ENCODE results near the gene MYL6B.
A peak's percentile ranks its signal among the peaks of the same experiment; 100 is the strongest.
"Not testable (repeated sequence)": the region's sequence is repeated elsewhere in the genome, so short reads cannot be mapped to it uniquely, and the experiment has no call there.

MYL6B gene

GRCh38 chr12:56151672-56152131, 685 bp upstream of the MYL6B start:
- H3K27ac ChIP-seq: peak overlapping the region; percentile 86
- no peak for DNase-seq (ENCODE audit: low read depth, low spot score)

- no peak for DNase-seq (ENCODE audit: low read depth, low spot score)
- peak overlapping the region; percentile 86 for H3K27ac ChIP-seq
Measured at GRCh38 chr12:56152756-56153677, 630 bp downstream of the MYL6B start.

DNA sequence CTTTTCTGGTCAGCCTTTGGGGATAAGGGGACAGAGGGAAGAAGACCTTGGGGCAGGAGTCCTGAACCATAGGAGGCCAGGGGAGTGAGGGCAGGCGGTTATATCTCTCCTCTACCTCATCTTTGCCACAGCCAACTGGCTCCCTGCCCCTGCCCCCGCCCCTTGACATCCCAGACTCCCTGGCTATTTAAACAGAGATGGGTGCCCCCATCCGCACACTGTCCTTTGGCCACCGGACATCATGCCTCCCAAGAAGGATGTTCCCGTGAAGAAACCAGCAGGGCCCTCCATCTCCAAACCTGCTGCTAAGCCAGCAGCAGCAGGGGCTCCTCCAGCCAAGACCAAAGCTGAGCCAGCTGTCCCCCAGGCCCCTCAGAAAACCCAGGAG, 1.3 kb downstream of the MYL6B start:
- DNase-seq (ENCODE audit: low read depth, low spot score): no peak
- H3K27ac ChIP-seq: no peak overlapping the region

GRCh38 chr12:56154246-56154771, 1.9 kb downstream of the MYL6B start:
- H3K27ac ChIP-seq: no peak overlapping the region
- no peak for DNase-seq (ENCODE audit: low read depth, low spot score)

GRCh38 chr12:56154818-56155217, 2.4 kb downstream of the MYL6B start:
- DNase-seq (ENCODE audit: low read depth, low spot score): no peak
- no peak overlapping the region for H3K27ac ChIP-seq

GRCh38 chr12:56155256-56155845, 3.0 kb downstream of the MYL6B start:
- DNase-seq (ENCODE audit: low read depth, low spot score): no peak
- H3K27ac ChIP-seq: no peak overlapping the region

DNA sequence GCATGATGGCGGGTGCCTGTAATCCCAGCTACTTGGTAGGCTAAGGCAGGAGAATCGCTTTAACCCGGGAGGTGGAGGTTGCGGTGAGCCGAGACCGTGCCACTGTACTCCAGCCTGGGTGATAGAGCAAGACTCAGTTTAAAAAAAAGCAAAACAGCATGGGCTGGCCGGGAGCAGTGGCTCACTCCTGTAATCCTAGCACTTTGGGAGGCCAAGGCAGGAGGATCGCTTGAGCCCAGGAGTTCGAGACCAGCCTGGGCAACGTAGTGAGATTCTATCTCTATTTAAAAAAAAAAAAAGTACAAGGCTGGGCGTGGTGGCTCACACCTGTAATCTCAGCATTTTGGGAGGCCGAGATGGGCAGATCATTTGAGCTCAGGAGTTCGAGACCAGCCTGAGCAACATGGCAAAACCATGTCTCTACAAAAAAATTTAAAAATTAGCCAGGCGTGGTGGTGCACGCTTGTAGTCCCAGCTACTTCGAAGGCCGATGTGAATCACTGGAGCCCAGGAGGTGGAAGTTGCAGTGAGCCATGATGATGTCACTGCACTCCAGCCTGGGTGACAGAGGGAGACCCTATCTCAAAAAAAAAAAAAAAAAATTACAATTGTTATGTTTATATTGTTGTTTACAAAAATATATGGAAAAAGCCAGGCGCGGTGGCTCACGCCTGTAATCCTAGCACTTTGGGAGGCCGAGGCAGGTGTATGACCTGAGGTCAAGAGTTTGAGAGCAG, 4.2 kb downstream of the MYL6B start:
- peak overlapping the region; percentile 94 for H3K27ac ChIP-seq
- not testable (repeated sequence) for DNase-seq (ENCODE audit: low read depth, low spot score)

DNA sequence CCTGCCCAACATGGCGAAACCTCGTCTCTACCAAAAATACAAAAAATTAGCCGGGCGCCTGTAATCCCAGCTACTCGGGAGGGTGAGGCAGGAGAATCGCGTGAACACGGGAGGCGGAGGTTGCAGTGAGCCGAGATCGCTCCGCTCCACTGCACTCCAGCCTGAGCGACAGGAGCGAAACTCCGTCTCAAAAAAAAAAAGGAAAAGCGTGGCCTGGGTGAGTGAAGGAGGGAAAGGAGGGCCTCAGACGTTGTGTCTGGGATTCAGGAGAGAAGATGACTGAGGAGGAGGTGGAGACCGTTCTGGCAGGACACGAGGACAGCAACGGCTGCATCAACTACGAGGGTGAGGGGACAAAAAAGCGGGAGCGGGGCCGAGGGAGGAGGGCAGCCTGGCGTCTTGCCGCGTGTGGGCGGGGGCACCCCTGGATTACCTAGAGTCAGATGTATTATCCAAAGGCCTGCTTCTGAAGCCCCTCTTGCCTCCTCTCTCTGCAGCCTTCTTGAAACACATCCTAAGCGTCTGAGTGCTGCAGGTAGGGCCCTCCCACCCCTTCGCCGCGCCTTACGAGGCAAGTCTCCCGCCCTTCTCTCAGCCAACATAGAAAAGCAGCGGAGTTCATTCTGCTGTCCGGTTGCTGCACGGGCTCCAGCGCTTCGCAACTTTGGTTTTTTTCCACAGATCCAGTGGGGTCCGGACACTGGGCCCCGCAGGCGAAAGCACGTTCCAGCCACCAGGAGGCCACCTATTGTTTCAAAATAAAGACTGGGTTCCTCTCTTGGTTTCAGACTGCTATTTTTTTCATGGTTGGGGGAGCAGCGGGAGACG, 5.0 kb downstream of the MYL6B start:
- peak overlapping the region; percentile 94 for H3K27ac ChIP-seq
- DNase-seq (ENCODE audit: low read depth, low spot score): no peak

DNA sequence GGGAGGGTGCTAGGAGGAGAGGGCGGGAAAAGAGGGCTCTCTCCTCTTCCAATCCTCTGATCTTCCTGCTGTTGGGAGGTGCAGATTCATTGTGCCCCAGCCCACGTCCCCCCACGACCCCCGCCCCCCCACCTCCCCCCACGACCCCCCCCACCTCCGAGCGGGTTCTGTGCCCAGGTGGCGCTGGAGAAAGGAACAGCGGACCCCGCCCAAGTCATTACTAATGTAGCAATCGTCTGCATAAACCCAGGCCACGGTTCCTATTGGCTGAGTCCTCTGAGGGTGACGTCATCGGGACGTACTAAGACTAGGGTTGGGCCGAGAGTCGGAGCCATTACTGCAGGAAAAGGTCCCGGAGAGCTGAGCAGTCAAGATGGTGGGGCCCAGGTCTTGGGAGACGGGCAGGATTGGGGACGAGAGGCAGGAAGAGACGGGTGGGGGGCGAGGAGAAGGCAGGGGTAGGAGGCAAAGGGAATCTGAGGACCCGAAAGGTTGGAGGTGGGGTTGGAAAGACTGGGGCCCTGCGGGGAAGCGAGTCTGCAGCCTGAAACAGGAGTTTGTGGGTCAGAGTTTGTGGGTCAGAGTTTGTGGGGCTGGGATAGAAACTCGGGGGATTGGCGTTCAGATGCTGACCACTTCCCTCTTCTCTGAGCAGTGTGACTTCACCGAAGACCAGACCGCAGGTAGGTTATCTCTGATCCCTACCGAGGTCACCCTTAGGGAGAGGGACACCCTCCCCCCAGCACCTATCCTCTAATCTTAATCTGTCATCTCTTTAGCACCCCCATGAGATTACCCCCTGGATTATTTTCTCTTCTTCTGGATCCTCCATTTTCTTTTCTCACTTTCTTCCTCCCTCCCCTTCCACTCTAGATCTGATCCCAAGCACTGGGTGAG, 5.9 kb downstream of the MYL6B start, which contains the start of gene MYL6:
MYL6 (plus strand) TSS at position 331 of the 897 bp plus-strand sequence; CDS start at position 374, 43 bp downstream.
- peak; percentile 94 for DNase-seq (ENCODE audit: low read depth, low spot score)
- H3K27ac ChIP-seq: peak within 1 kb of the TSS; percentile 94

- H3K27ac ChIP-seq: peak overlapping the region; percentile 94
- DNase-seq (ENCODE audit: low read depth, low spot score): peak; percentile 18
Measured at GRCh38 chr12:56158926-56159461, 6.6 kb downstream of the MYL6B start.

- peak overlapping the region; percentile 94 for H3K27ac ChIP-seq
- no peak for DNase-seq (ENCODE audit: low read depth, low spot score)
Measured at GRCh38 chr12:56159482-56160192, 7.2 kb downstream of the MYL6B start.

DNA sequence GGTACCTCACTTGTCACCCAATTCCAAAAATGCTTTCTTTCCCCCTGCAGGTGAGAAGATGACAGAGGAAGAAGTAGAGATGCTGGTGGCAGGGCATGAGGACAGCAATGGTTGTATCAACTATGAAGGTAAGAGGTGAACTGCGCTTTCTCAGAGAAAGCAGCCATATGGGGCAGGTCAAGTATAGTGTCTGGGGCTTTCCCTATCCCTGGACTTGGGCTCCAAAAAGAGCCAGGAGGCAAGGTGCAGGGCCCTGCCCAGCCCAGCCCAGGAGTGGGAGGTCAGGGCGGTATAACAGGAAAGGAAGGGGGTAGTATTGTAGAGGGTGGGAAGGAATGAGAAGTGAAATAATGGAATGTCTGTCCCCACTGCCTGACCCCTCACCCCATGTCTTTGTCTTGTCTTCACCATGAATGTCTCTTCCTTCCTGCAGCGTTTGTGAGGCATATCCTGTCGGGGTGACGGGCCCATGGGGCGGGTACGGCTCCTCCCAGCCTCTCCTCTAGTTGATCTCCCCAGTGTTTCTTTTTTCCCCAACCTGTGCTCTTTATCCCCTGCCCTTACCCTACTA, 7.9 kb downstream of the MYL6B start:
- peak overlapping the region; percentile 94 for H3K27ac ChIP-seq
- DNase-seq (ENCODE audit: low read depth, low spot score): no peak

- DNase-seq (ENCODE audit: low read depth, low spot score): no peak
Measured at GRCh38 chr12:56160894-56161689, 8.7 kb downstream of the MYL6B start.

GRCh38 chr12:56161690-56162351, 9.4 kb downstream of the MYL6B start:
- H3K27ac ChIP-seq: peak overlapping the region; percentile 94
- DNase-seq (ENCODE audit: low read depth, low spot score): no peak

More at GRCh38 chr12:56160894-56161689, 8.7 kb downstream of the MYL6B start:
- H3K27ac ChIP-seq: peak overlapping the region; percentile 94

DNA sequence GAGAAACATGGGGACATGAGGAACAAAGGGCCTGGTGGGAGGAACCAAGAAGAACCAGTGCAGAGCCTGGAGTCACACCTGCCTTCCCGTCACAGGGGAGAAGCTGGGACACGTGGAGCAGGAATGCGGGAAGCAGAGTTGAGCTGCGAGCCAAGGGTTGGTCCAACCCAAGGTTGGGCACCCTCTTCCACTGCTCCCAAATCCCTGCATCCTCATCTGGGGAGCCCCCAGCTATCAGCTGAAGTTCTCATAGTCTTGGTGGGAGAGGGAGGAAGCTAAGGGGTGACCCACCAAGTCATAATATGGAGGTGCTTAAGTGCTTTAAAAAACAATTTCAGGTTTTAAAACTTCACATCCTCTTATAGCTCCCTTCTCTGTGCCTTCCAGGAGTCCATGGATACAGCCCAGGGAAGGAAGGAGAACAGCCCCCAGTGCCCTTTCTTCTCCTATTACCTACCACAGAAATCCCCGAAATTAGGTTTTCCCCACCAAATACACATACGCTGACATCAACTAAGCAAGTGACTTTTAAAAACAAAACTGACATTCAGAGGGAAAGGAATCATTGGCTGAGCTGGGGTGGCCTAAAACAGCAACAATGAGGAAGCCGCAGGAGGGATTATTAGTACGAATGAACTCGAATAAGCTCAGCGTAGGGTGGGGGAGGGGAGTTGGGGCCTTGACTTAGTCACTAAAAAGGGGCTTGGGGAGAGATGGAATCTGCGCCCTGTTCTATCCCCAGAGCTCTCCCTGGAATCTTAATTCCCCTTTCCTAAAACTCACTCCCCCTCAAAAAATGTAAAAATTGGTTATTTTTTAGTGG, 10.3 kb downstream of the MYL6B start:
- peak overlapping the region; percentile 94 for H3K27ac ChIP-seq
- DNase-seq (ENCODE audit: low read depth, low spot score): no peak
